ENCODE results near the gene PLA2G2F.

GRCh38 chr1:20187103-20187812 is 48.1 kb downstream of the PLA2G2F start:
- TF ChIP-seq POLR2A (IDR thresholded peaks at IDR 0.05; ENCODE audit: low read depth) (no peak), CTCF (IDR thresholded peaks at IDR 0.05) (peak in 1 of 3 experiments; percentile 35)
